B cell (primary cell): ENCODE measurements around the gene DAB1. TPM values are rescaled to one million over a fixed set of nuclear protein-coding genes. Genes with fewer than 3 reads are reported as not detected.

Experiments used
- ATAC-seq: fragments of 200-7000 bp; cut with Tn5 transposase; one replicate; pipeline ENCODE4 v1.10.0; 2021; ENCODE audit warnings: low read depth, mild to moderate bottlenecking, moderate number of reproducible peaks, moderate library complexity
- CTCF ChIA-PET: fragments of 350-600 bp; sonication (Branson Sonifier 250); formaldehyde crosslinking; loops from one replicate; lab custom pipeline; 2021; ENCODE audit warnings: antibody characterized with exemption, inconsistent platforms; lab: Charles Lee
- POLR2A ChIA-PET: fragments of 350-600 bp; sonication (Branson Sonifier 250); formaldehyde crosslinking; loops from one replicate; lab custom pipeline; 2021; ENCODE audit warnings: antibody characterized with exemption; lab: Charles Lee
- DNase-seq: peaks from one replicate; pipeline ENCODE4 v3.0.0; 2013
- H2AFZ ChIP-seq: 2 replicates; pipeline ENCODE4 v1.6.1; 2012; ENCODE audit warnings: mild to moderate bottlenecking, low read depth, low read length; ENCODE audit not compliant: insufficient read depth, poor library complexity, severe bottlenecking
- H3K27ac ChIP-seq, 2 donors: 1 replicate in 1 of 2; 2 replicates in 1 of 2; pipeline ENCODE4 v1.5.1; 2012 to 2013; ENCODE audit warnings: low read length in 2 of 2, mild to moderate bottlenecking in 2 of 2, moderate library complexity in 1 of 2
- H3K27me3 ChIP-seq, 4 experiments: fragments of 200-600 bp in 1 of 4; sonication (generic) in 1 of 4; replicated peaks in 1 of 4; 1 replicate in 2 of 4; 2 replicates in 2 of 4; pipeline versions ENCODE4 v1.6.1 to v1.7.0; 2013 to 2016; ENCODE audit warnings: low read length in 3 of 4, mild to moderate bottlenecking in 2 of 4, mixed read lengths in 1 of 4, moderate library complexity in 1 of 4; ENCODE audit not compliant: insufficient read depth in 4 of 4, control insufficient read depth in 3 of 4; ENCODE audit errors: control extremely low read depth in 1 of 4
- H3K36me3 ChIP-seq, 2 experiments: replicated peaks in 1 of 2; 1 replicate in 1 of 2; 2 replicates in 1 of 2; pipeline versions ENCODE4 v1.6.1 to v1.7.1; 2013; ENCODE audit warnings: low read length in 1 of 2; ENCODE audit not compliant: insufficient read depth in 2 of 2, control insufficient read depth in 1 of 2; ENCODE audit errors: control extremely low read depth in 1 of 2, extremely low read depth in 1 of 2
- H3K4me1 ChIP-seq, 2 donors: fragments of 200-600 bp in 1 of 2; sonication (generic) in 1 of 2; 1 replicate in 1 of 2; 2 replicates in 1 of 2; pipeline versions ENCODE4 v1.5.1 to v1.6.1; 2013 to 2017; ENCODE audit warnings: low read length in 2 of 2; ENCODE audit not compliant: control insufficient read depth in 2 of 2, insufficient read depth in 2 of 2
- H3K4me2 ChIP-seq: replicated peaks from 2 replicates; pipeline ENCODE3; 2012; ENCODE audit warnings: mild to moderate bottlenecking, low read depth, low read length; ENCODE audit not compliant: poor library complexity, severe bottlenecking
- H3K4me3 ChIP-seq, 5 experiments: fragments of 200-600 bp in 1 of 5; sonication (generic) in 1 of 5; 1 replicate in 3 of 5; 2 replicates in 2 of 5; pipeline versions ENCODE4 v1.5.1 to v1.7.0; 2011 to 2016; ENCODE audit warnings: low read length in 4 of 5, mild to moderate bottlenecking in 4 of 5, low read depth in 2 of 5, control low read depth in 1 of 5, moderate library complexity in 1 of 5; ENCODE audit not compliant: insufficient read depth in 1 of 5; ENCODE audit errors: control extremely low read depth in 1 of 5, extremely low read depth in 1 of 5
- H3K79me2 ChIP-seq: fragments of 200-600 bp; sonication (generic); one replicate; pipeline ENCODE4 v1.6.0; 2016; ENCODE audit warnings: low read length; ENCODE audit not compliant: control insufficient read depth, insufficient read depth
- H3K9ac ChIP-seq: fragments of 200-600 bp; sonication (generic); 2 replicates; pipeline ENCODE4 v1.6.1; 2017; ENCODE audit warnings: mild to moderate bottlenecking, low read length, moderate library complexity
- H3K9me3 ChIP-seq, 3 donors: one replicate each; pipeline versions ENCODE4 v1.6.1 to v1.7.1; 2013; ENCODE audit warnings: low read length in 2 of 3; ENCODE audit not compliant: control insufficient read depth in 2 of 3, insufficient read depth in 1 of 3; ENCODE audit errors: control extremely low read depth in 1 of 3
- H4K20me1 ChIP-seq: 2 replicates; pipeline ENCODE4 v1.6.0; 2012; ENCODE audit warnings: mild to moderate bottlenecking, low read length; ENCODE audit not compliant: insufficient read depth, control insufficient read depth, poor library complexity, severe bottlenecking
- H3K27ac Mint-ChIP-seq: one replicate; pipeline ENCODE4 v1.8.0; 2021; ENCODE audit warnings: mixed read lengths
- H3K27me3 Mint-ChIP-seq: one replicate; pipeline ENCODE4 v1.8.0; 2021; ENCODE audit warnings: mixed read lengths
- H3K4me1 Mint-ChIP-seq: one replicate; pipeline ENCODE4 v1.8.0; 2021; ENCODE audit warnings: mixed read lengths
- H3K4me3 Mint-ChIP-seq: one replicate; pipeline ENCODE4 v1.8.0; 2021; ENCODE audit warnings: mixed read lengths
- H3K9me3 Mint-ChIP-seq: one replicate; pipeline ENCODE4 v1.8.0; 2022; ENCODE audit warnings: mixed read lengths; ENCODE audit not compliant: insufficient read depth
- EZH2 ChIP-seq: IDR thresholded peaks from 2 replicates; pipeline ENCODE4 v1.6.1; 2012; ENCODE audit warnings: borderline replicate concordance, low read depth, mild to moderate bottlenecking, moderate library complexity, low read length; ENCODE audit not compliant: insufficient read depth, poor library complexity, severe bottlenecking
- whole genome bisulfite sequencing: methylation state at CpG from one replicate; pipeline ENCODE4 v1.1.5; 2013; ENCODE audit warnings: missing lambda C conversion rate; ENCODE audit not compliant: insufficient coverage; 5-methylcytosine and 5-hydroxymethylcytosine counted together
- intact Hi-C: fragments of 100-400 bp; cut with micrococcal nuclease; formaldehyde crosslinking; loops from one replicate; pipeline ENCODE4 v1.10.0; 2022
- polyA plus RNA-seq: library from polyadenylated mRNA; depleted of rRNA; stranded (reverse); fragments of >200 nt; gene quantifications from 2 replicates; pipeline ENCODE4 v1.2.3, GENCODE V29; 2012
- total RNA-seq, 2 donors: library from RNA; stranded (reverse); fragments of 120-200 nt in 1 of 2; gene quantifications; 1 replicate in 1 of 2; 2 replicates in 1 of 2; pipeline versions ENCODE4 v1.2.3 to v1.2.4, GENCODE V29; 2013 to 2022
- TF ChIP-seq, protein P1 (sequence below): fragments of 200-600 bp; IDR thresholded peaks from one replicate; pipeline ENCODE4 v1.8.0; 2022; ENCODE audit warnings: antibody characterized with exemption, mild to moderate bottlenecking

DAB1 gene
- total and polyA plus RNA-seq, 2 donors (not counting 1 experiment from before 2014, with no cell fraction given) = not detected

DNA sequence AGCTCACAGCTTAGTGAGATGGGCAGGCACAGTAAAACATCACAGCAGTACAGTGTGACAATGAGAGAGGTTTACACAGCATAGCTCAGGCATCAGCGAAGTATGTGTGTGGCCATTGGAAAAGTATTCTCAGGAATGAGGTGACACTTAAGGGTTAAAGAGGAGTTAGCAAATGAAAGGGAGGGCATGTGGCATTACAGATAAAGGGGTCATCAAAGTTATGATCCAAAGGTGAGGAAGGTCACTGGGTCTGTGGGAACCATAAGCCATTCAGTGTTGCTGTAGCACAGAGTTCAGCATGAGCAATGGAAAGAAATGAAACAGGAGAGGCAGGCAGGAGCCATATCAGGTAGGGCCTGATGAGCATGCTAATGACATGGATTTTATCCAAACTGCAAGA, 453.6 kb downstream of the DAB1 start:
- intact Hi-C loops = no loop called here
- H3K27me3 Mint-ChIP-seq = peaks cover 4% of the 10 kb centered on the region
- H3K4me1 ChIP-seq = no peaks in the 10 kb centered on the region
- ChIA-PET CTCF (no interaction called here), POLR2A (no interaction called here)
- no peak overlapping the region for H3K27ac Mint-ChIP-seq
- H3K9ac ChIP-seq = no peak overlapping the region
- ATAC-seq = no peak
- TF ChIP-seq, protein P1, sequence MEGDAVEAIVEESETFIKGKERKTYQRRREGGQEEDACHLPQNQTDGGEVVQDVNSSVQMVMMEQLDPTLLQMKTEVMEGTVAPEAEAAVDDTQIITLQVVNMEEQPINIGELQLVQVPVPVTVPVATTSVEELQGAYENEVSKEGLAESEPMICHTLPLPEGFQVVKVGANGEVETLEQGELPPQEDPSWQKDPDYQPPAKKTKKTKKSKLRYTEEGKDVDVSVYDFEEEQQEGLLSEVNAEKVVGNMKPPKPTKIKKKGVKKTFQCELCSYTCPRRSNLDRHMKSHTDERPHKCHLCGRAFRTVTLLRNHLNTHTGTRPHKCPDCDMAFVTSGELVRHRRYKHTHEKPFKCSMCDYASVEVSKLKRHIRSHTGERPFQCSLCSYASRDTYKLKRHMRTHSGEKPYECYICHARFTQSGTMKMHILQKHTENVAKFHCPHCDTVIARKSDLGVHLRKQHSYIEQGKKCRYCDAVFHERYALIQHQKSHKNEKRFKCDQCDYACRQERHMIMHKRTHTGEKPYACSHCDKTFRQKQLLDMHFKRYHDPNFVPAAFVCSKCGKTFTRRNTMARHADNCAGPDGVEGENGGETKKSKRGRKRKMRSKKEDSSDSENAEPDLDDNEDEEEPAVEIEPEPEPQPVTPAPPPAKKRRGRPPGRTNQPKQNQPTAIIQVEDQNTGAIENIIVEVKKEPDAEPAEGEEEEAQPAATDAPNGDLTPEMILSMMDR = no peak
- TF ChIP-seq EZH2 = no peak
- no peak for DNase-seq
- WGBS = 86% methylated on average over 1 of the region's 1 CpG
- no peaks in the 10 kb centered on the region for H3K9me3 Mint-ChIP-seq
- no peaks in the 10 kb centered on the region for H3K79me2 ChIP-seq
- no peak overlapping the region for H3K4me3 Mint-ChIP-seq
- no peak overlapping the region for H3K4me2 ChIP-seq
- no peak overlapping the region for H3K27ac ChIP-seq
- H3K4me1 Mint-ChIP-seq = no peaks in the 10 kb centered on the region
- no peaks in the 10 kb centered on the region for H4K20me1 ChIP-seq
- peaks cover 0 to 3% (median 0%) of the 10 kb centered on the region in 4 experiments for H3K27me3 ChIP-seq
- no peak overlapping the region for H2AFZ ChIP-seq
- no peaks in the 10 kb centered on the region for H3K36me3 ChIP-seq
- H3K4me3 ChIP-seq = no peak overlapping the region
- peaks cover 0 to 3% (median 0%) of the 10 kb centered on the region in 3 donors for H3K9me3 ChIP-seq

DNA sequence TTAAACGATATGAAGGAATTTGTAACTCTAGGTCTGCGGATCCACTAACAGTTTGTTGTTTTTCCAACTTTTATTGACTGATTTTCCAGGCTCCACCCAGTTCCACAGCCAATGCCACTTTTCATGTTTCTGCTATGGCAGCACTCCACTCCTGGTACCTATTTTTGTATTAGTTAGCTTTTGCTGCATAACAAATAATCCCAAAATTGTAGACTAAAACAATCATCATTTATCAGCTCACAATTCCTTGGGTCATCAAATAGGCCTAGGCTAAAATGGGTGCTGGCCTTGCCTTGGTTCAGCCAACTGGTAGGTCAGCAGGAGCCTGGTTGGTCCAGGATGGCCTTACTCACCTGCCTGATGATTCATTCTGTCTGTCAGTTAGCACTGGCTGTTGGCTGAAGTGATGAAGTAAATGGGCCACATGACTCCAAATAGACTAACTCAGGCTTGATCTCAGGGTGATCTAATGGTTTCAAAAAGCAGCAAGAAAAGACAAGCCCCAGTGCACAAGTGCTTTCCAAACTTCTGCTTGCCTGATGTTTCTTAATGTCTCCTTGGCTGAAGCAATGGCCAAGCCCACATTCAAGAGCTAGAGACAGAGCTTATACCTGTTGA, 454.9 kb downstream of the DAB1 start:
- Histone ChIP-seq H3K36me3 (no peaks in the 10 kb centered on the region), H3K4me2 (no peak overlapping the region), H4K20me1 (no peaks in the 10 kb centered on the region), H3K9ac (no peak overlapping the region), H3K27me3 (peaks cover 0 to 3% (median 0%) of the 10 kb centered on the region in 4 experiments), H3K79me2 (no peaks in the 10 kb centered on the region), H3K9me3 (peaks cover 0 to 3% (median 0%) of the 10 kb centered on the region in 3 donors), H3K4me1 (no peaks in the 10 kb centered on the region), H2AFZ (no peak overlapping the region), H3K4me3 (no peak overlapping the region), H3K27ac (no peak overlapping the region)
- ChIA-PET POLR2A (no interaction called here), CTCF (no interaction called here)
- TF ChIP-seq EZH2 = no peak
- TF ChIP-seq, protein P1 = no peak
- WGBS = 100% methylated on average over 2 of the region's 2 CpGs
- no peak overlapping the region for H3K4me3 Mint-ChIP-seq
- ATAC-seq (no peak), DNase-seq (no peak)
- intact Hi-C loops = no loop called here
- H3K9me3 Mint-ChIP-seq = no peaks in the 10 kb centered on the region
- H3K27ac Mint-ChIP-seq = no peak overlapping the region
- H3K27me3 Mint-ChIP-seq = peaks cover 4% of the 10 kb centered on the region
- no peaks in the 10 kb centered on the region for H3K4me1 Mint-ChIP-seq
